GM12873 (cell line): ENCODE measurements around the gene OTOF.

Experiments used
- TF ChIP-seq, protein P1 (sequence below): IDR thresholded peaks from 2 replicates; pipeline ENCODE4 v1.5.1; 2012; ENCODE audit warnings: low read depth, mild to moderate bottlenecking, moderate library complexity, low read length, control low read depth; ENCODE audit not compliant: insufficient read depth; ENCODE audit errors: missing control alignments

The OTOF gene

DNA sequence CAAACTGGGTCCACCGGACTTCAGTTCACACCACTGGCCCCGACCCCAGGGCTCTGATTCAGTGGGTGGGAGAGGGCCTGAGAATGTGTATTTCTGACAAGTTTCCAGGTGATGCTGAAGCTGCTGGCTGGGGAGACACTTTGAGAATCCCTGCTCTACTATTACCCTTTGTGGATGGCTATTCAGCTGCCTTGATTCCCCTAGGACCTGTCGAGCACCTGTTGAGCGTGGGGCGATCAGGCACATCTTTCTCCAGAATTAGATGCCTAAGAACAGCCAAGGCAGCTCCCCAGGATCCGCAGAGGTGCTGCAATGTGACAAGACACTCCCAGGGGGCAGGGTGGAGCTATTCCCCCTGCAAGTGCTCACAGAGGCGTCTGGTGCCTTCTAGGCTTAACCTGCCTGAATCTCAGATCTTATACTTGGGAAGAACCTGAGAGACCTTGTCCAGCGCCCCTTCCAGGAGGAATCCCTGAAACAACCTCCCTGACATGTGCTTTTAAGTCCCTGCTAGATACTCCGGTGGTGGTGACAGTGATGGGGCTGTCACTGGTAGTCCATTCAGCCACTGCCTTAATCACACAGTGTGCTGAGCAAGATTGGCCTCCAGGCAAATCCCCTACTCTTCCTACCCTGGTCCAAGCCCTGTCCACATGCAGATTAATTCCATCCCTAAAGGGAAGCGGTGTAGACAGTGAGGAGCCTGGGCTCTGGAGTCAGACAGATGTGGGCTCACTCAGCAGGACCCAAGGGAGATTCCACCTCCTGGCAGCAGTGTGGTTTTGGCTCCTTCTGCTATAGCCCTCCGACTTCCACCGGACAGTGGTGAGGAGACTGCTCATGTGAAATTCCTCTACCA lies 43.4 kb upstream of the OTOF start:
- TF ChIP-seq, protein P1, sequence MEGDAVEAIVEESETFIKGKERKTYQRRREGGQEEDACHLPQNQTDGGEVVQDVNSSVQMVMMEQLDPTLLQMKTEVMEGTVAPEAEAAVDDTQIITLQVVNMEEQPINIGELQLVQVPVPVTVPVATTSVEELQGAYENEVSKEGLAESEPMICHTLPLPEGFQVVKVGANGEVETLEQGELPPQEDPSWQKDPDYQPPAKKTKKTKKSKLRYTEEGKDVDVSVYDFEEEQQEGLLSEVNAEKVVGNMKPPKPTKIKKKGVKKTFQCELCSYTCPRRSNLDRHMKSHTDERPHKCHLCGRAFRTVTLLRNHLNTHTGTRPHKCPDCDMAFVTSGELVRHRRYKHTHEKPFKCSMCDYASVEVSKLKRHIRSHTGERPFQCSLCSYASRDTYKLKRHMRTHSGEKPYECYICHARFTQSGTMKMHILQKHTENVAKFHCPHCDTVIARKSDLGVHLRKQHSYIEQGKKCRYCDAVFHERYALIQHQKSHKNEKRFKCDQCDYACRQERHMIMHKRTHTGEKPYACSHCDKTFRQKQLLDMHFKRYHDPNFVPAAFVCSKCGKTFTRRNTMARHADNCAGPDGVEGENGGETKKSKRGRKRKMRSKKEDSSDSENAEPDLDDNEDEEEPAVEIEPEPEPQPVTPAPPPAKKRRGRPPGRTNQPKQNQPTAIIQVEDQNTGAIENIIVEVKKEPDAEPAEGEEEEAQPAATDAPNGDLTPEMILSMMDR = peak; percentile 55

DNA sequence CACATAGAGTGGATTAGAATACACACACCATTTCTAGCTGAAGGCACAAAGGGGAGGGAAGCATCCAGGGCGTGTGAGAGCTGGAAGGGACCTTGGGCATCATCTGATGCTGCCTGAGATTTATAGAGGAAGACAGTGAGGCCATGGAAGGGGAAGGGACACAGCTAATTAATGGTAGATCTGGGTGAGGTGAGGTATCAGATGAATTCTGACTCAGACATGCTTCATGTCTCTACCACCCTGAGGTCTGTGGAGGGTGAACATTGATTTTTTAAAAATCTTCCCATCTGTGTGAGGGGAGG lies 42.2 kb upstream of the OTOF start:
- TF ChIP-seq, protein P1 = no peak

DNA sequence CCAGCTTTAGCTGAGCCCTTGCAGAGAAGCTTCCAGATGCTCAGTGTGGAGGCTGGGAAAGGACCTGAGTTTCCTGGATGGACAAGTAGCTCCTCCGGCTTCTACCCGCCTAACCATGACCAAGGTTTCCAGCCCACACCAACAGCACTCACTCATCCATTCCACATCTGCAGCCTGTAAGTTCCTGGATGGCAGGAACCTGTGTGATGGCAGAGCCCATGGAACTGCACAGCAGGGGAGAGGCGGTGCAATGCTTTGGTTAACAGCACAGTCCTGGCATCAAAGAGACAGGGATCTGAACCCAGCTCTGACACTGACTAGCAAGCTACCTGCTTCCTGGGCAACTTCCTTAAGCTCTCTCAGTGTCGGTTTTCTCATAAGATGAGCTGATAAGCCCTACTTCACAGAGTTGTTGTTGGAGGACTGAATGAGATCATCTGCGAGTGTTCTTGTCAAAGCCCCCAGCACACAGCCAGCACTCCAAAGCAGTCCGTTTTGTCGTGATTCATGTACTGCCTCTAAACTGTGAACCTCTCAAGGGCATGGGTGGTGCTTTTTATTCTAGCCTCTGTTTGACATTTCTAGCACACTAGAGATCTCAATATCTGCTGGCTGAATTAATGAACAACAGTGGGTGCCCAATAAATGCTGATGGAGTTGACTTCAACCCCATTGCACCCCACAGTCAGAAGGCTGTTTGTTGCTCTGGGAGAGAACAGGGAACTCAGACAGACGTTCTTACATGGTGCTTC lies 41.6 kb upstream of the OTOF start:
- TF ChIP-seq, protein P1 = no peak

DNA sequence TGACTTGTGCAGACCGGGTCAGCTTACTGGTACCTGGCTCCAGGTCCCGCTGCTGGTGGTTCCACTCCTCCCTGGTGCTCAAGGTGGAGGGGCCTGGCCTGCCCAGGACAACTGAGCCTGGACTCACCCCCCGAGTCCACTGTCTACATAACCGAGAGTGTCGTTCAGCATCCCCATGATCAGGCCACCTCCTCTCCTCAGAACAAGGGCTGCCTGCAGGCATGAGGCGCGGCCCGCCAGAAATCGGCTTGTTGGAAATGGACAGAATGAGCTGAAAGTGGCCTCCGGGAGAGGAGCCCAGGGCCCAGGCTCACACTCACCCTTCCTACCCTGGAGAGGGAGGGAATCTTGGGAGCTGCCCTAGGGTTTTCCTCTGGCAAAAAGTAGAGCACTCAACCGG lies 38.9 kb upstream of the OTOF start:
- TF ChIP-seq, protein P1 = no peak

DNA sequence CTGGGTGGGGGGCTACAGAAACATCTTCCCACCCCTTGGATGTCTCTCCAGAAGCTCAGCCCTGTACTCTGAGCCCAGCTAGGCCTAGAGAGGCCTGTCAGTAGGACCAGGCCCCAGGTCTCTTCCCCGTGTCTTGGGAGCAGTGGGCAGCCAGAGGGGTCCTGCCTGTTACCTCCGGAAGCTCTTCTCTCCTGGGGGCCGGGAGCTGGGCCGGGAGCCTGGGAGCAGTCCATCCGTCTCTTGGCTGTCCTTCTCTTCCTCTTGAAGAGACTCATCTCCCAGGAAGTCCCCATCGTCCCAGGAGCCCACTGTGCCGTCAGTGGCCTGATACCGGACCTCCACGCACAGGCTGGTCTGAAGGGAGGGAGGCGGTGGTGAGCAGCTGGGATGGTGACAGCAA lies 38.3 kb upstream of the OTOF start:
- TF ChIP-seq, protein P1 = no peak

DNA sequence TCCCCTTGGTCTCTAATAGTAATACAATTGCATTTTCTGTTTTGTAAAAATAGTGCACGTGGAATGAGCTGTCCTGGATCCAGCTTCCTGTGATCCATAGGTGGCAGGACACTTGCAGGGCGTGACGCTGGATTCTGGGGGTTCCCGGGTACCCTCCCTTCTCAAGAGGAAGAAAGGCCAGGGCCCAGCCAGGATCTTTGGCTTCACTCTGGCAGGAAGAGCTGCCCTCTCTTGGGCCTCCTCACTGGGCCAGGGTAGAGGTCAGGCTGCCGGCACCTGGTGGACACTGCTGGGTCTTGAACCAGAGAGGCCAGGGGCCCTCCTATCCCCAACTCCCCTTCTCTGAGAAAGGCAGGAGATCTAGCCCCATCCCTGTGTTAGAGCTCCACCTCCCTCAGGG lies 37.8 kb upstream of the OTOF start:
- TF ChIP-seq, protein P1 = no peak

DNA sequence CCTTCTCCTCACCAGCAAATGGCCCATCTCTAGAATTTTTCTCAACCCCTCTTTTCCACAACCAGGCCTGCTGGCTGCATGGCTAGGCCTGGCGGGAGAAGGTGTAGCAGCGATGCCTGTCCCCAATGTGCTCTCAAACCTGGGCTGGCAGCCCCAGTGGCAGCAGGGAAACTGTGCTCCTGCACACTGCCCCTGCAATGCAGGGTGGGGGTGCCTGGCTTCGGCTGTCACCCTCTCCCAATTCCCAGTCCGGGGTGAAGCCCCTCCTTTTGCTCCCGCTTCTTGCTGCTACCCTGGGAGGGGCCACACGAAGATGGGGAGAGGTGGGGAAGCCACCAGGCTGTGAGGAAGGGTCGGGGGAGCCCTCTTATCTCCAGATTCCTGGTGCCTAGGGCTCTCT lies 36.1 kb upstream of the OTOF start:
- TF ChIP-seq, protein P1 = no peak
